Stimulated activated CD4-positive, alpha-beta T cell treated with anti-CD3 and anti-CD28 coated beads, Interleukin-1b, Interleukin-23, amount 100 ng/mL, for 1 hour (primary cell): ENCODE results near the gene PHF1.

Experiments used
- DNase-seq, 2 donors: peaks; one replicate each; pipeline ENCODE4 v3.0.0-alpha.2; 2020; ENCODE audit warnings: low read depth in 2 of 2

Gene PHF1

DNA sequence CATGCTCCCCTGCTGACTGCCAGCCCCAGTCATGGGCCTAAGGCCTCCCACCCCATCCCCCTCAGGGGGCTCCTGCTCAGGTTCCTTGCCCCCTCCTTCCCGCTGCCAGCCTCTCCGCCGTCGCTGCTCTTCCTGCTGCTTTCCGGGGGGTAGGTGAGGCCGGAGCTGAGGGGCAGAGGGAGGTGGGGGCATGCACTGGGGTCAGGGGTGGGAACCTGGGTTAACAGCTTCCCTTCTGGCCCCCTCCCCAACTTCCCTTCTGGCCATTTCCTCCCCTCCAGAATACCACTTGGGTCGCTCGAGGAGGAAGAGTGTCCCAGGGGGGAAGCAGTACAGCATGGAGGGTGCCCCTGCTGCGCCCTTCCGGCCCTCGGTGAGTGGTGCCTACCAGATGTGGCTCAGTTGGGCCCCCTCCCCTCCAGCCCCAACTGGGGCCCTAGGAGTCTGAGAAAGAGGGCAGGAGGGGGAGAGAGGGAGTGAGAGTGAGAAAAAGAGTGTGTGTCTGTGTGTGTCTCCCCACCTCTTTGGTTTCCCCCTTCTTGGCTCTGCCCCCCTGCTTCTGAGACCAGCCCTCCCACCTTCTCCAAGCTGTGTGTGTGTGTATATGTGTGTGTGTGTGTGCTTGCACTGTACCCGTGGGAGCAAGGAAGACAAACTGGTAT lies 21.2 kb downstream of the PHF1 start:
- no peak for DNase-seq

- no peak for DNase-seq
Measured at GRCh38 chr6:33432546-33432945, 21.7 kb downstream of the PHF1 start.

DNA sequence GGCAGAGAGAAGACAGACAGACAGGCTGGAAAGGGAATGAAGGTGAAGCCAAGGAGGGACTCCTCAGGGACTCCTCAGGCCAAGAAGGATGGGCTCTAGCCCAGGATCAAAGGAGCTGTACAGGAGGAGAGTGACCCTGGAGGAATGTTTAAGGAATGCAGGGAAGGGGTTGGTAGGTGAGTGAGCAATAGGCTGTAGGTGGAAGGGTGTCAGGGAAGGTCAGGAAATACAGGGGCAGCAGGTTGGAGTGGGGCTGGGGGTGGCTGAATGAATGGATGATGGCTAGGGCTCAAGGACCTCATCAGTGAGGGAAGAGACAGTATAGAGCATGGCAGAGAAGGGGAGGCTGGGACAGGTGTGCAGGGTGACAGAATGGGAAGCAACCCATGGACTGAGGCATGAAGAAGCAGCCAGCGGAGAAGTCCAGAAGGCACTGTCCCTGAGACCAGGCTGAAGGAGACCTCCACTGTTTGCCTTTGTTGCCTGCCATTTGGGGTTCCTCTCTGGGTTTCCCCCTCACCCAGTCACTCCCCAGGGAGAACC lies 22.3 kb downstream of the PHF1 start:
- no peak for DNase-seq

- DNase-seq = no peak
Measured at GRCh38 chr6:33433544-33434191, 22.9 kb downstream of the PHF1 start.

- no peak for DNase-seq
Measured at GRCh38 chr6:33434961-33435360, 24.1 kb downstream of the PHF1 start.

DNA sequence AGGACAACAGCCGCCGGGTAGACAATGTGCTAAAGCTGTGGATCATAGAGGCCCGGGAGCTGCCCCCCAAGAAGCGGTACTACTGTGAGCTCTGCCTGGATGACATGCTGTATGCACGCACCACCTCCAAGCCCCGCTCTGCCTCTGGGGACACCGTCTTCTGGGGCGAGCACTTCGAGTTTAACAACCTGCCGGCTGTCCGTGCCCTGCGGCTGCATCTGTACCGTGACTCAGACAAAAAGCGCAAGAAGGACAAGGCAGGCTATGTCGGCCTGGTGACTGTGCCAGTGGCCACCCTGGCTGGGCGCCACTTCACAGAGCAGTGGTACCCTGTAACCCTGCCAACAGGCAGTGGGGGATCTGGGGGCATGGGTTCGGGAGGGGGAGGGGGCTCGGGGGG lies 26.9 kb downstream of the PHF1 start:
- no peak for DNase-seq

DNA sequence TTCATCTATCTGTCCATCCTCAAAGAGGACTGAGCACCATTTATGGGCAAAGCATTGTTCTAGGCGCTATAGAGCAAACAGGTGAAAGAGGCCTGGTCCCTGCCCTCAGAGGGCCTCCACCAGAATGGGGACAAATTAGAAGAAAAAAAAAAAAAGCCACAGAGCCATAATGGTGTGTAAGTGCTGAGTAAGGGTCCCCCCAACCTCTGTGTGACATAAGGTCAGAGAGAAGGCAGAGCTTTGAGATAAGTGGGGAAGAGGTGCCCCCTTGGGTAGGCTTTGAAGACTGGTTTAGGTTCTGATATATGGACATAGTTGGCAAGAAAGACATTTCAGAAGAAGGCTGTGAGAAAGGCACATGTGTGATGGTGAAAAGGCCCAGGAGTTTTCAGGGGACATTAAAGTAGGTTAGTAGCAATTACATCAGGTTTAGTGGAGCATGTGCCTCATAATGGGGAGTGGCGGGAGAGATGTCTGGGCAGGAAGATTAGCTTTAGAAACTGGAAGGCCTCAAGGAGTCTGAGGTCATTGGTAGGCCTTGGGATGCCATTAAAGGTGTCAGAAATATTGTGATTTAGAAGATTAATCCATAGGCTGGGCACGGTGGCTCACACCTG lies 28.3 kb downstream of the PHF1 start:
- DNase-seq = no peak

DNA sequence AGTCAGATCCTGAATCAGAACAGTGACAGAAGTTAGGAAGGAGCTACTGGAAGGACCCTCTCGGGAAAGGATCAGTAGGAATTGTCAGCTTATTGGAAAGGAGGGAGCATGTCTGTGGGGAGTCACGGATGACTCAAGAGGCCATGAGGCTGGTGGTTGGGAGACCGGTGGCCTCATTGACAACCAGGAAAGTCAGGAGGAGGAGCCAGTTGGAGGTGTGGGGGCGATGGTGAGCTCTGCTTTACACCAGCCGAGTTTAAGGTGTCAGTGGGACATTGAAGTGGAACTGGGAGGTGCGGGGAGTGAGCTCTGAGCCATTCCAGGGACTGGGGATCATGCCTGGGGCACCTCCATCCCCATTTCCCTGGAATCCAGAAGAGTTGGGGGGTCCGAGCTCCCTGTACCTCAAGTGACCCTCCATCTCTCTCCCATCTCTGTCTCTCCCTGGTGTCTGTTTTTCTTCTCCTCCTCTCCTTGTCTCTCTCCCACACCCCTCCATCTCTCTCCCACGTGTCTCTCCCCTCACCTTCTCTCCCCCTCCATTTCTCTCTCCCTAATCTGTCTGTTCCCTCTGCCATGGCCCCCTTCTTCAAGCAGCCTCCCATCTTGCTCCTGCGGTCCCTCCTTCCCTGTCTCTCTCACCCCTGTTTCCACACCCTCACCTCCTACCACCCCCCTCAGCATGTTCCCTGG lies 29.3 kb downstream of the PHF1 start:
- no peak for DNase-seq

GRCh38 chr6:33440649-33441309 lies 30.0 kb downstream of the PHF1 start:
- DNase-seq = no peak

GRCh38 chr6:33441457-33441856 lies 30.6 kb downstream of the PHF1 start:
- DNase-seq = no peak

GRCh38 chr6:33442283-33442682 lies 31.5 kb downstream of the PHF1 start:
- DNase-seq = no peak

- DNase-seq = no peak
Measured at GRCh38 chr6:33443025-33443424, 32.2 kb downstream of the PHF1 start.

GRCh38 chr6:33443619-33444504 lies 33.0 kb downstream of the PHF1 start:
- no peak for DNase-seq

- DNase-seq = no peak
Measured at GRCh38 chr6:33445119-33445603, 34.3 kb downstream of the PHF1 start.

GRCh38 chr6:33446356-33446755 lies 35.5 kb downstream of the PHF1 start:
- no peak for DNase-seq

DNA sequence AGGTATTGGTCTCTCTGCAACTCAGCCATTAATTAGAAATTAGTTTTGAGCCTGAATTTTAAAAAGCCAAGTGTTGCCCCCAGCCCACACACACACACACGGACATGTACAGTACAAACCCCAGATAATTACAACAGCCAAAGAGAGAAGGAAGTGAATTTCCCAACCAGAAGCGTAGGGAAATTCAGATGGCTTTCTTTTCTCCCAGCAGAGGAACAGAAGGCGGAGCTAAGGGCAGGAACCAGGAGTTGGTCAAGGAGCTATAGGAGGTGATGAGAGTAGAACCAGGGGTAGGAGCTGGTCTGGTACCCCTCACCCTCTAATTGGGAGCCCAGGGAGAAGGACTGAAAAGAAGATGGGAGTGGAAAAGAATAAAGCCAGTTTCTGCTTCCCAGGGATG lies 39.6 kb downstream of the PHF1 start:
- DNase-seq = no peak

- DNase-seq = no peak
Measured at GRCh38 chr6:33451606-33452005, 40.8 kb downstream of the PHF1 start.

DNA sequence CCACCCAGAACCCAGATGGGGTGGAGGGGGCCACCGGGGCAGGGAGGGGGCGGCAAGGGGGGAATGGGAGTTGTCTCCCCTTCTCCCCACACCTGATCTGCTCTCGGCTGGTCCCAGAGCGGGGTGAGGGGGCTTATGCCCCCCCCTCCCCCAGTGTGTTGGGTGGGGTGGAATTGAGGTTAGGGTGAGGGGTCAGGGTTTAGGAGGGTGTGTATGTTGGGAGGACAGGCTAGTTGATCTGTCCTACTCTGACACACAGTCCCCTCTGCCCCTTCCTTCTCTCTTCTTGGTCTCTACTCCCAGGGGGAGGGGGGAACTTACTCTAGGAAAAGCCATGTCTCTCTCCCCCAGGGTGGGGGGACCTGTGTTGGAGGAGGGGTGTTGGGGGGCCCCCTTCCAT lies 41.7 kb downstream of the PHF1 start:
- no peak for DNase-seq

DNA sequence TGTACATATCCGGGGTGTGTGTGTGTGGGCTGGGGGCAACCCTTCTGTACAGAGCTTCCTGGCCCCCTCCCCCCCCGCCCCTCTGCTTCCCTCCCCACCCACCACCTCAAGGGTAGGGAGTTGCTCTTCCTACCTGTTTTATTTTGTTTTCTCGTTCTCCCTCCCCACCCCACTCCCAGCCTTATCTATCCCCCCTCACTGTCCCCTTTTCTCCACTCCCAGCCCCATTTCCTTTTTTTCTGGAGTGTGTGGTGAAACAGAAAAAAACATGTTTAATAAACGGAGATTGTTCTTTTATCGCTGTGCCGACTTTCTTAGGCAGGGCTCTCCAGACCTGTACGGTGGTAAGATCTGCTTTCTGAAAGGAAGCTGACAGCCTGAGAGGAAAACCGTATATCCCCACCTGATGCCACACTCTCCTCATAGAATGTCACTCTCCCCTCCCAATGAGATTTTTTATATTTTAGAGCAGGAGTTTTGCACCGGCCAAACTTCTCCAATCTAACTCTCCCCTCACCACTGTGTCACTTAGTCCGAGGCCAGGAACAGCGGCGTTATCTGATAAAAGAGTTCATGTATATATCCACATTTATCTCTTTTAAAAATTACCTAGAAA lies 42.7 kb downstream of the PHF1 start:
- no peak for DNase-seq
